ENCODE results near the gene NINJ2. TPM values are rescaled to one million over a fixed set of nuclear protein-coding genes. Genes with fewer than 3 reads are reported as not detected.

The NINJ2 gene
- total and polyA plus RNA-seq, 12 donors: 1.1 to 9.1 (median 2.0) TPM

DNA sequence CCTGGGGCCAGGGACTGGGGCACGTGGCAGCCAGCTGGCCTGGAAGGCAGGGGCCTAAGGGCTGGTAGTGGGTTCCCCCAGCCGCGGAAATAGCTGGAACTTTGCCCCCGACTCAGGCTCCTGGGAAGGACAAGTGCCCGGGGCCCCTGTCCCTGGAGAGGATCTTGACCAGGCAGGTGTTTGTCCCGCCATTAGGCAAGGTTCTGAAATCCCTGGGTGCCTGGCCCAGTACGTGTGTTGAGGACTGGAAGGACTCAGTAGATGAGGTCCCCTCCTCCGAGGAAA, 109.3 kb downstream of the NINJ2 start:
- peaks cover 0 to 5% of the 10 kb centered on the region in 2 donors for H3K36me3 ChIP-seq (replicated peaks in 1 of 2)
- H3K9me3 ChIP-seq (replicated peaks in 1 of 3): no peaks in the 10 kb centered on the region
- intact Hi-C loops (cut with DNase I): no loop called here
- H3K4me3 ChIP-seq: no peak overlapping the region
- TF ChIP-seq CTCF (IDR thresholded peaks at IDR 0.05) (no peak), POLR2A (IDR thresholded peaks at IDR 0.05) (no peak)
- DNase-seq: no peak
- 82 to 95% (median 91%) methylated on average over 3 to 8 of the region's 8 CpGs for WGBS, 4 donors
- H3K27ac ChIP-seq: no peak overlapping the region
- H3K4me1 ChIP-seq (replicated peaks in 1 of 2): no peaks in the 10 kb centered on the region
- no peaks in the 10 kb centered on the region for H3K27me3 ChIP-seq

- TF ChIP-seq CTCF (IDR thresholded peaks at IDR 0.05): no peak
- TF ChIP-seq POLR2A (IDR thresholded peaks at IDR 0.05): no peak
- no peak for DNase-seq
- peaks cover 0 to 5% of the 10 kb centered on the region in 2 donors for H3K36me3 ChIP-seq (replicated peaks in 1 of 2)
- no peak overlapping the region for H3K27ac ChIP-seq
- H3K4me1 ChIP-seq (replicated peaks in 1 of 2): no peaks in the 10 kb centered on the region
- no peaks in the 10 kb centered on the region for H3K27me3 ChIP-seq
- H3K4me3 ChIP-seq: no peak overlapping the region
- intact Hi-C loops (cut with DNase I): no loop called here
- no peaks in the 10 kb centered on the region for H3K9me3 ChIP-seq (replicated peaks in 1 of 3)
- 74 to 78% (median 77%) methylated on average over 20 to 23 of the region's 23 CpGs for WGBS, 4 donors
Measured at GRCh38 chr12:553216-554000, 109.8 kb downstream of the NINJ2 start.

DNA sequence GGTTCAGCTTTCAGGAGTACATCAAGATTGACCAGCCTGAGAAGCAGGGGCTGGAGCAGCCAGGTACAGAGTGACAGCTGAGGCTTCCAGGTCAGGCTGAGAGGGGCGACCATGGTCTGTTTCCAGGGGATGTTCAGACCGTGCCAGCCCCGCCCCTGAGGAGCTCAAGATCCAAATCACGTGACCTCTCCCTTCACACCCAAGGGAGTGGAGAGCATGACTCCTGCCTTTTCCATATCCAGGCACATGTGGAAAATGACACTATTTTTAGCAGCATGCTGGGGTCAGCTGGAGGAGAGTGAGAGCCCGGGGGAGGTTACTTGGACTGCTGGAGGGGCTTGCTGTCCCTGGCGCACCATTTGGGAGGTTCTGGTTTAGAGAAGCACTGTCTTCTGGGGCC, 110.8 kb downstream of the NINJ2 start:
- no peak overlapping the region for H3K4me3 ChIP-seq
- TF ChIP-seq CTCF (IDR thresholded peaks at IDR 0.05) (no peak), POLR2A (IDR thresholded peaks at IDR 0.05) (no peak)
- H3K9me3 ChIP-seq (replicated peaks in 1 of 3): no peaks in the 10 kb centered on the region
- H3K36me3 ChIP-seq (replicated peaks in 1 of 2): peaks cover 0 to 5% of the 10 kb centered on the region in 2 donors
- H3K27me3 ChIP-seq: no peaks in the 10 kb centered on the region
- intact Hi-C loops (cut with DNase I): no loop called here
- DNase-seq: no peak
- no peak overlapping the region for H3K27ac ChIP-seq
- WGBS, 4 donors: 53 to 69% (median 66%) methylated on average over 4 to 6 of the region's 6 CpGs
- H3K4me1 ChIP-seq (replicated peaks in 1 of 2): no peaks in the 10 kb centered on the region

GRCh38 chr12:550473-551260, 112.6 kb downstream of the NINJ2 start:
- Histone ChIP-seq H3K27ac (no peak overlapping the region), H3K4me3 (no peak overlapping the region), H3K9me3 (replicated peaks in 1 of 3) (no peaks in the 10 kb centered on the region), H3K4me1 (replicated peaks in 1 of 2) (peaks cover 0 to 8% of the 10 kb centered on the region in 2 donors), H3K36me3 (replicated peaks in 1 of 2) (peaks cover 0 to 5% of the 10 kb centered on the region in 2 donors), H3K27me3 (no peaks in the 10 kb centered on the region)
- intact Hi-C loops (cut with DNase I): no loop called here
- 83 to 90% (median 88%) methylated on average over 12 to 18 of the region's 18 CpGs for WGBS, 4 donors
- DNase-seq: no peak
- TF ChIP-seq POLR2A (IDR thresholded peaks at IDR 0.05): no peak
- TF ChIP-seq CTCF (IDR thresholded peaks at IDR 0.05): no peak
